ENCODE measurements around the gene ACOT7.

- TF ChIP-seq CTCF (IDR thresholded peaks at IDR 0.05; ENCODE audit: low read length): no peak
- TF ChIP-seq EZH2 (IDR thresholded peaks at IDR 0.05; ENCODE audit: borderline replicate concordance, low read length): no peak
These were observed 114.5 kb downstream of the ACOT7 start for GRCh38 chr1:6279066-6279465.
